Activated gamma-delta T cell treated with Interleukin-2 at 50 U/mL for 16 hours (primary cell): ENCODE results near the gene CTNNA1.

ENCODE experiments used
- DNase-seq: peaks from one replicate; pipeline ENCODE4 v3.0.0-alpha.2; 2020

CTNNA1 gene

GRCh38 chr5:138954257-138955012 is 201.2 kb downstream of the CTNNA1 start:
- DNase-seq, result no peak

DNA sequence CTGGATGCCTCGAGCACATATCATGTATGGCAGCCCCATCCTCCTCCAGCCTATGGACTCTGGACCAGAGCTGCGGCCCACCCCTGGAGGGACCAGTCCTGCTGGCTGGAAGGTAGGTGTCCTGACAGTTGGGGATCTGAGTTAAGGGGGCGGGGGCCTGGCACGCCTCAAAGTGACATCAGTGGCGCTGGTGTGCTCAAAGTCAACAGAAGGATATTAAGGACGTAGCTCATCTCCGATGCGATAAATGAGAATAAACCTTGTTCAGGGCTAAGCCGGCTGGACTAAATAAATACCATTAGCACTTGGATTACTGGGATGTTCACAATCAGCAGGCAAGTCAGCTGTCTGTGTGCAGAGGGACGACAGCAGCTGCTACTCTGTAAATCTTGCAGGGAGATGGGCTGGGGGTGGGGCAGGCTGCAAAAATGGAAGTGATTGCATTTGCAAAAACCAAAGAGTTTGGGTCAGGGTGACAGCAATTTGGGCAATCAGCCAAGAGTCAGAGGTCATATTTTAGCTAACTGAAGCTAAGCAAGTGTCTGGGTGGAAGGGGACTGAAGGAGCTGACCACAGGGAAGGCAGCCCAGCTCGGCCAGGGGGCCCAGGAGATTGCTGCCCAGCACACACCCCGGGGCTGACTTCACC is 201.9 kb downstream of the CTNNA1 start:
- DNase-seq, result no peak

DNA sequence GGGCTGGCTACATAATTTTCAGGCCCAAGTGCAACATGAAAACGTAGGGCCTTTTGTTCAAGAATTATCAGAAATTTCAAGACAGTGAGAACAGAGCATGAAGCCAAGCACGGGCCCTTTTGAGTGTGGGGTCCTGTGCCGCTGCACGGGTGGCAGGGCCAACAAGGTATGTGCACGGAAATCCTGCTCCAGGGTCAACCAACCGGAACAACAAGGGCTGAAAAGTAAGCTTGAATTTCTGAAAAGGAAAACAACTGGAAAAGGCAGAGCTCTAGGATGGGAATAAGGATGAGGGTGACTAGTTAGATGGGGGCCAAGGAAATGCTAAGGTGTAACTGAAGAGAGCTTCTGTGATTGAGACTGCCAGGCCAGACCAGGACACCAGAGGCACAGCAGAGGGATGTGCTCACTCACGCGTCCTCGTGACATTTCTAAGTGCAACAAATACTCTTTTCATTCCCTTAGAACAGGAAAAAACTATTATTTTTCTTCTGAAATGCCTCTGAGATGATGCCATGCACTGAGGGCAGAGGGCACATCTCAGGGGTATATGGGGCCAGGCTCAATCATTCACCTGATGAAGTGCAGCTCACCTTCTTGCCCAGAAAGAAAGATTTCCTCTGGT is 202.6 kb downstream of the CTNNA1 start:
- no peak for DNase-seq

- no peak for DNase-seq
These were observed 203.6 kb downstream of the CTNNA1 start for GRCh38 chr5:138956801-138957200.

DNA sequence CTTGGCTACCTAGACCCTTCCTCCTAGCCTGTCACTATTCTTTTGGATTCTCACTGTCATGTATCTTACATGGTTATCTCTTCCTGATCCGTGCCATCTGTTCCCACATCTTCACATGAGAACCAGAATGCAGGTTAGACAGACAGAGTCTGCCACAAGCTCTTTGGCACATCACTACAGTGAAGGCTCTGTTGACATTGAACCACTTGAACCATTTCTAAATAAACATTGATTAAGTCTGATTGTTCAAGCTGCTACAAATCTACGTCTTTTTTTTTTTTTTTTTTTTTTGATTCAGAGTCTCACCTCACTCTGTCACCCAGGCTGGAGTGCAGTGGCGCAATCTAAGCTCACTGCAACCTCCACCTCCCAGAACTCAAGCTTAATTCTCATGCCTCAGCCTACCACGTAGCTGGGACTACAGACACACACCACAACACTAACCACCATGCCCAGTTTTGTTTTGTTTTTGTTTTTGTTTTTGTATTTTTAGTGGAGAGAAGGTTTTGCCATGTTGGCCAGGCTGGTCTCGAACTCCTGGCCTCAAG is 207.0 kb downstream of the CTNNA1 start:
- DNase-seq, result no peak

DNA sequence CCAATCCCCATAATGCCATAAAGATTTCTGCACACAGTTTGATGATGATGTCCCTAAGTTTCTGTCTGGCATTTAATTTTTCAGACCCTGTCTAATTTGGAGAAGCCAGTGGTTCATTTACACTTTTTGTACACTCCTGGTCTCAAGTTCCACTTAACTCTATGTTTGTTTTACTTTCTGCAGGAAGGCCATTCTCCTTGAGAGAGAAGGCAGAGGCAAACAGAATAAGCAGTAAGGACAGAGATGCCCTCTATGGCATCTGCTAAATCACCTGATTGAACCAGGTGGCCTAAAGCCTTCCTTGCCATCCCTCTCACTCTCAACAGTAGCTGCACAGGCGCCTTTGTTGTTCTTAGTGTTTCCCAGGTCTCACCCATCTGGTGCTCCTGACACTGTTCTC is 208.0 kb downstream of the CTNNA1 start:
- no peak for DNase-seq

DNA sequence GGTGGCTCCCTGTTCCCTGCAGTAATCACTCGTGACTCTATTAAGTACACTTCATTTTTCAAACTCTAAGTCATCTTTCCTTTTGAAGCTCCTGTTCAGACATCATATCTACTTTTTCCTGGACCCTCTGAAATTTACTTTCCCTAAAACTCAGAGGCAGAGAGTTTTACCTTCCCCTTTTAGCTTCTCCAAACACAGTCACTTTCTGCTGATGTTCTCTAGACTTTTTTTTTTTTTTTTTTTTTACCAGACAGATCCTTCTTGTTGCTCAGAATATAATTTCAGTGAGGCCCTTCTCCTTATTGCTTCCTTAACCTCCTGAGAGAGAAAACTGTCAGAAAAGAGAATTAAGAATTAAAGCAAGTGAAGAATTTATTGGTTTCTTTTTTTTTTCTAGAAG is 208.5 kb downstream of the CTNNA1 start:
- DNase-seq, result no peak

GRCh38 chr5:138962614-138963370 is 209.6 kb downstream of the CTNNA1 start:
- DNase-seq, result no peak

- no peak for DNase-seq
These were observed 210.6 kb downstream of the CTNNA1 start for GRCh38 chr5:138963763-138964371.

GRCh38 chr5:138964647-138965201 is 211.5 kb downstream of the CTNNA1 start:
- DNase-seq, result no peak

GRCh38 chr5:138965626-138966025 is 212.4 kb downstream of the CTNNA1 start:
- no peak for DNase-seq

- DNase-seq, result no peak
These were observed 213.2 kb downstream of the CTNNA1 start for GRCh38 chr5:138966236-138966985.

GRCh38 chr5:138967791-138968448 is 214.7 kb downstream of the CTNNA1 start:
- no peak for DNase-seq

- no peak for DNase-seq
These were observed 215.4 kb downstream of the CTNNA1 start for GRCh38 chr5:138968601-138969000.

DNA sequence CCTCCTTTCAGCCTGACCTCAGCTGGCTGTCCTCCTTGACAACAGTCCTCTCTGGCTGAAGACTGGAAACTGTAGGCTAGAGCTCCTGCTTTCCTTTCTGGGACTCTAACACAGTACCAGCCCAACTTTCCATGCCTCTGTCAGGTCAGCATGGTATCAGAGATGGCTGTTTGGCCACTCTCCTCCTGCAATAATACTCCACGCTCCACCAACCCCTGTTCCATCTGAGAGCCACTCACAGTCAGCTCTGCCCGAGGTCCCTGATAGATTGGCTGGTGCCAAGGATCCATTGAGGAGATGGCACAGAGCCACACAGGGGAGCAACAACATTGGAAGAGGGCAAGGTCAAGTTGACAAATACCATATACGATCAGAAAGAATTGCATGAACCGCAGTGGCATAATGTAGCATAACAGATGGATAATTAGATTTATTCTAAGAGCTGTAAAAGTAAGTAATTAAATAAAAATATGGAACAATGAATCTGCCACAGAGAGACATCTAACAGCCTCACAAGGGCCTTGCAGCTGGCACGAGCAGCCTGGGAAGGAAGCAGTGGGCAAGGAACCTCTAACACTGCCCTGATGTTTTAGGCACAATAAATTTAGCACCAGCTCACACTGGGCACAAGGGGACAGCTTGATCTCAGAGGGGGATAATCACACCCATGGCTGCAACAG is 216.2 kb downstream of the CTNNA1 start:
- no peak for DNase-seq

DNA sequence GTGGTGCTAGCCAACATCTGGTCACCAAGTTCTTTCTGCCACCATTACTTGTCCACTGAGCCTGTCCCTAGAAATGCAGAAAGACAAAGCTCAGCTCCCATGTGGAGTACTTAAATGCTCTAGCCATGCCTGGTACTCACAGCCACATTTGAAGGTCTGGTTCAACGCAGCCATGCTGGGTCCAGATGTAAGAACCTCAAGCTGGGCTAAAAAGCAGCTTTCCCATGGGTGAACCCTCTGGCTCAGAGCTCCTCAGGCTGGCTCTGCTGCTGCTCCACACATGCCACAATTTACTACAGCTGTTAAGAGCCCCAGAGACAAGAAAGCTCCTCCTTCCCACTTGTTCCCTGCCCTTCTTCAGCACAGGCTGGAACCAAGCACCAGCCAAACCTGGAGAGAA is 219.0 kb downstream of the CTNNA1 start:
- DNase-seq, result no peak

GRCh38 chr5:138972836-138973235 is 219.6 kb downstream of the CTNNA1 start:
- DNase-seq, result no peak

- no peak for DNase-seq
These were observed 221.2 kb downstream of the CTNNA1 start for GRCh38 chr5:138974227-138975063.

DNA sequence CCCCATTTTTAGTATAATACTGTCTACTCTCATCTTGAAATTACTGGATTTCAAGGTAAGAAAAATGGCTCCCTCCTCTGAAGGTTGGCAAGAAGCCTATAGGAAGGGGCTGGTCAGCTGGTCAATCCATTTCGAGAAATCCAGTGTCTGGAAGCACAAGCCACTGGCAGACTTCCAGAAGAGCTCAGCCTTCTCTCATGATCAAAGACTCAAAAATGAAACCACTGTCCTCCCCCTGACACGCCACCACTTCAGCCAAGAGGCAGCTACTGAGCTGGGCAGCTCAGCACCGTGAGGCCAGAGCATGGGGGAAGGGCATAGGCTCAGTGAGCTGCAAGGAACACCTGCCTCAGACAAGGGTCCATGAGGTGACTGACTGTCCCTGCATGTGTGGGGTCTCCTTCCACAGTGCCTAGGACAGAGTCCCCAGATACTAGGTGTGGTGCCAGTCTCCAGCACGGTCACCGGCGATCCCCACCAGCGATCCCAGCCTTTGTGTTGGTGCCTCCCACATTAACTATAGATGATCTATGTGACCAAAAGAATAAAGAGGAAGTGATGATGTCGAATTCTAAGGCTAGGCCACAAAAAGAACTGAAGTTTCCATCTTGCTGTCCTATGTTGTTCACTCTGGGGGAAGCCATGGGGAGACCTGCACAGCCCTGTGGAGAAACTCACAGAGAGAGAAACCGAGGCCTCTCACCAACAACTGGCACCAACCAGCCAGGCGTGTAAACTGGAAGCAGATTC is 222.0 kb downstream of the CTNNA1 start:
- DNase-seq, result no peak
